GM12878 (cell line): ENCODE measurements around the gene ZFP62. TPM values are rescaled to one million over a fixed set of nuclear protein-coding genes. Genes with fewer than 3 reads are reported as not detected.
A peak's percentile ranks its signal among the peaks of the same experiment; 100 is the strongest.

ENCODE experiments used
- ATAC-seq: fragments of 200-7000 bp; cut with Tn5 transposase; 3 replicates; pipeline ENCODE4 v1.9.1; 2020; ENCODE audit warnings: mild to moderate bottlenecking, moderate library complexity
- BruUV-seq: library from RNA; stranded (reverse); fragments of 400-500 nt; replicated peaks from 2 replicates; lab custom pipeline; 2021; lab: Mats Ljungman, UMichigan
- CTCF ChIA-PET: fragments of 300-600 bp; sonication (Branson Sonifier 250); formaldehyde crosslinking; extraction: SDS; loops from one replicate; lab custom pipeline; 2021; ENCODE audit warnings: inconsistent platforms; lab: Yijun Ruan, JAX
- POLR2A ChIA-PET: fragments of 350-600 bp; formaldehyde crosslinking; extraction: SDS; loops from one replicate; lab custom pipeline; 2021; ENCODE audit warnings: inconsistent platforms; lab: Charles Lee
- RAD21 ChIA-PET: fragments of 300-600 bp; sonication (Branson Sonifier 250); formaldehyde crosslinking; loops from one replicate; lab custom pipeline; 2023; ENCODE audit warnings: antibody characterized with exemption; ENCODE audit not compliant: unreplicated experiment; lab: Charles Lee
- SMC1A ChIA-PET: fragments of 300-600 bp; sonication (Branson Sonifier 250); formaldehyde crosslinking; loops from one replicate; lab custom pipeline; 2023; ENCODE audit not compliant: unreplicated experiment, uncharacterized antibody; lab: Charles Lee
- DNase-seq: peaks from one replicate; pipeline ENCODE4 v3.0.0-alpha.2; 2011; ENCODE audit warnings: low read depth, low spot score
- FAIRE-seq: peaks from 3 replicates; lab custom pipeline; 2011; peaks lifted over from hg19 to GRCh38; lab: Jason Lieb, UNC
- H2AFZ ChIP-seq: 2 replicates; pipeline ENCODE4 v1.6.0; 2011; ENCODE audit warnings: low read depth, low read length, control low read depth; ENCODE audit not compliant: control insufficient read depth
- H3K27ac ChIP-seq: 2 replicates; pipeline ENCODE4 v1.5.1; 2011; ENCODE audit warnings: control low read depth; ENCODE audit not compliant: control insufficient read depth, insufficient read depth
- H3K27me3 ChIP-seq, 2 experiments: replicated peaks in 1 of 2; 2 replicates each; pipeline versions ENCODE4 v1.6.0 to v1.6.1; 2011; ENCODE audit warnings: low read length in 1 of 2; ENCODE audit not compliant: control insufficient read depth in 2 of 2, insufficient read depth in 2 of 2
- H3K36me3 ChIP-seq, 2 experiments: 2 replicates each; pipeline ENCODE4 v1.5.1; 2011; ENCODE audit warnings: low read length in 1 of 2; ENCODE audit not compliant: control insufficient read depth in 2 of 2, insufficient read depth in 2 of 2
- H3K4me1 ChIP-seq: 2 replicates; pipeline ENCODE4 v1.6.1; 2011; ENCODE audit warnings: mild to moderate bottlenecking, low read length, moderate library complexity, mixed read lengths; ENCODE audit not compliant: control insufficient read depth, insufficient read depth
- H3K4me2 ChIP-seq: 2 replicates; pipeline ENCODE4 v1.6.0; 2011; ENCODE audit warnings: control low read depth; ENCODE audit not compliant: control insufficient read depth, insufficient read depth
- H3K4me3 ChIP-seq: fragments of 200-600 bp; sonication (generic); 2 replicates; pipeline ENCODE4 v1.5.1; 2016
- H3K79me2 ChIP-seq: 2 replicates; pipeline ENCODE4 v1.6.0; 2011; ENCODE audit warnings: low read length; ENCODE audit not compliant: control insufficient read depth, insufficient read depth
- H3K9ac ChIP-seq: 2 replicates; pipeline ENCODE4 v1.8.0; 2011; ENCODE audit warnings: low read length, control low read depth, mixed read lengths; ENCODE audit not compliant: control insufficient read depth, insufficient read depth
- H3K9me3 ChIP-seq: replicated peaks from 3 replicates; pipeline ENCODE4 v1.5.1; 2011; ENCODE audit warnings: mild to moderate bottlenecking, low read length; ENCODE audit not compliant: control insufficient read depth, insufficient read depth
- H4K20me1 ChIP-seq: 2 replicates; pipeline ENCODE4 v1.6.0; 2011; ENCODE audit not compliant: control insufficient read depth, insufficient read depth
- ATF2 ChIP-seq: IDR thresholded peaks from 2 replicates; pipeline ENCODE4 v1.6.1; 2012; ENCODE audit warnings: low read length, inconsistent platforms
- FOXM1 ChIP-seq: IDR thresholded peaks from 2 replicates; pipeline ENCODE4 v1.6.1; 2012; ENCODE audit warnings: low read depth, mild to moderate bottlenecking, inconsistent platforms, low read length, moderate library complexity
- IKZF2 ChIP-seq, 2 experiments: fragments of 450-650 bp; IDR thresholded peaks; 2 replicates each; pipeline ENCODE4 v1.6.1; 2017; ENCODE audit warnings: mild to moderate bottlenecking in 2 of 2, moderate library complexity in 2 of 2
- MEF2B ChIP-seq: fragments of 450-650 bp; IDR thresholded peaks from 2 replicates; pipeline ENCODE4 v1.6.1; 2018; ENCODE audit warnings: mild to moderate bottlenecking, moderate library complexity; ENCODE audit not compliant: partially characterized antibody, poor library complexity, severe bottlenecking
- NR2F1 ChIP-seq: fragments of 450-650 bp; conservative IDR thresholded peaks from 2 replicates; pipeline ENCODE4 v1.6.1; 2017; ENCODE audit warnings: mild to moderate bottlenecking
- RBBP5 ChIP-seq: fragments of 200-600 bp; sonication (generic); conservative IDR thresholded peaks from 2 replicates; pipeline ENCODE4 v1.6.1; 2016
- SPI1 ChIP-seq: IDR thresholded peaks from 2 replicates; pipeline ENCODE4 v1.6.1; 2011; ENCODE audit warnings: low read depth, mild to moderate bottlenecking, low read length, moderate library complexity, borderline replicate concordance; ENCODE audit not compliant: insufficient read depth
- SREBF2 ChIP-seq: IDR thresholded peaks from 2 replicates; pipeline ENCODE4 v1.6.1; 2012; ENCODE audit warnings: mild to moderate bottlenecking, low read length
- SUZ12 ChIP-seq: fragments of 200-600 bp; sonication (generic); IDR thresholded peaks from one replicate; pipeline ENCODE4 v1.6.1; 2018; ENCODE audit warnings: antibody characterized with exemption, mild to moderate bottlenecking; ENCODE audit not compliant: unreplicated experiment
- TAF1 ChIP-seq: IDR thresholded peaks from 2 replicates; pipeline ENCODE4 v1.6.1; 2011; ENCODE audit warnings: mild to moderate bottlenecking, low read depth, low read length, borderline replicate concordance
- ZNF24 ChIP-seq: fragments of 450-650 bp; IDR thresholded peaks from 2 replicates; pipeline ENCODE4 v1.6.1; 2017; ENCODE audit warnings: antibody characterized with exemption, mild to moderate bottlenecking
- WGBS: methylation state at CpG from one replicate; pipeline ENCODE4 v1.1.6; 2016; ENCODE audit warnings: low lambda C conversion rate; ENCODE audit not compliant: insufficient replicate concordance, insufficient coverage; ENCODE audit errors: missing lambda C conversion rate; 5-methylcytosine and 5-hydroxymethylcytosine counted together
- in situ Hi-C: fragments of 300-500 bp; cut with MboI; formaldehyde crosslinking; loops from 9 replicates; pipeline ENCODE4 v1.14.3; 2018; ENCODE audit warnings: mixed read lengths
- intact Hi-C: fragments of 100-400 bp; cut with micrococcal nuclease; formaldehyde crosslinking; loops from one replicate; pipeline ENCODE4 v1.14.2; 2022; ENCODE audit not compliant: unreplicated experiment
- polyA plus RNA-seq, 11 experiments: library from polyadenylated mRNA; depleted of rRNA in 4 of 11; unstranded in 6 of 11; stranded (reverse) in 5 of 11; fragments of >200 nt; fragmentation: Nextera tagmentation in 4 of 11; fragmentation: Illumina TruSeq in 1 of 11; extraction: Ambion mirVana in 4 of 11; extraction: Trizol in 1 of 11; gene quantifications; 1 replicate in 1 of 11; 2 replicates in 10 of 11; pipeline versions ENCODE4 v1.2.1 to v1.2.3, GENCODE V29; 2011 to 2016; ENCODE audit warnings: inconsistent platforms in 2 of 11, missing spikeins in 2 of 11, low read depth in 1 of 11
- total RNA-seq, 4 experiments: library from RNA; depleted of rRNA in 3 of 4; stranded (reverse); fragments of >200 nt in 3 of 4; fragmentation: Illumina TruSeq in 1 of 4; extraction: Trizol in 1 of 4; gene quantifications; 2 replicates each; pipeline versions ENCODE4 v1.2.1 to v1.2.3, GENCODE V29; 2013 to 2021
- TF ChIP-seq, protein P1 (sequence below): fragments of 450-650 bp; IDR thresholded peaks from 2 replicates; pipeline ENCODE4 v1.6.1; 2017; ENCODE audit warnings: low read depth, mild to moderate bottlenecking, moderate library complexity
- TF ChIP-seq, protein P2 (sequence below): fragments of 450-650 bp; formaldehyde crosslinking; IDR thresholded peaks from 2 replicates; pipeline ENCODE4 v1.4.0; 2022; ENCODE audit warnings: mild to moderate bottlenecking, moderate library complexity

Gene ZFP62
- total and polyA plus RNA-seq, 10 of the 15 experiments (the other 5 are each of a cell fraction or from before 2014, with no cell fraction given) = 9.2 to 39.7 (median 21.1) TPM

DNA sequence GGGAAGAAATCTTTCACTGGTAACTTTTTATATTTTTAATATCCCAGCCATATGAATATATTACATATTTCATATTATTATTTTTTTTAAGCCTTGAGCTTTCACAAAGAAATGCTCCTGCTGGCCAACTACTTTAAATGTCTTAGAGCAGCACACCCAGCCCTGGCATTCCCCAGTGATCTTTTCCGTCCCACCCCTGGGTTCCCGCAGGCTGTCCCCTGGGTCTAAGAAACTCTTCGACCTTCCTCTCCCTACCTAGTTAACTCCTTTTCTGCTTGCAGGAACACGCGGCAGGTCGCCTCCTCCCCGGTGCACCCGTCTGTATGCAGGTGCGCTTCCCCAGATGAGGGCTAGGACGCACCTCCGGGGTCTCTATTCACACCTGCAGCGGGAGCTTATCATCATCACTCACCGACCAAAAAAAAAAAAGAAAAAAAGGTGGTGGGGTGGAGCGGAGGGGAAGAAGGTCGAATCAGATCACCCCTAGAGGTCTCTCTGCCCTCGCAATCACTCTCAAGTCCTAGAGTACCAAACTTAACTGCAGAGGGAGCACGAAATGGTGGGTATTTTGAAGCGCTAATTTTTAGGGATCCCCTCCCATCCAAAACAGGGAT, 696 bp downstream of the ZFP62 start:
- no peak for DNase-seq
- Histone ChIP-seq H3K9ac (peak overlapping the region; percentile 82), H3K79me2 (peaks cover 15% of the 10 kb centered on the region), H2AFZ (peak overlapping the region; percentile 75), H3K4me3 (peak overlapping the region; percentile 94), H4K20me1 (no peaks in the 10 kb centered on the region), H3K27ac (peak overlapping the region; percentile 77), H3K4me1 (no peaks in the 10 kb centered on the region; the same call in 1 of the 2 replicates), H3K27me3 (no peaks in the 10 kb centered on the region), H3K4me2 (peak overlapping the region; percentile 66), H3K9me3 (no peaks in the 10 kb centered on the region), H3K36me3 (peaks cover 0 to 3% of the 10 kb centered on the region in 2 experiments; a peak in 3 of 4 replicates)
- ChIA-PET SMC1A (interaction anchor here (1.3 to 2.3 kb wide), 6 partner anchors 30 to 303 kb away, joined by 3 to 11 read pairs (median 4); no protein-coding TSS in a partner anchor), POLR2A (interaction anchor here (0.6 to 3.5 kb wide), 12 partner anchors 23 to 325 kb away, joined by 3 to 24 read pairs (median 5); no protein-coding TSS in a partner anchor), CTCF (interaction anchor here (0.7 to 2.1 kb wide), 9 partner anchors 10 to 329 kb away, joined by 3 to 8 read pairs (median 3); no protein-coding TSS in a partner anchor), RAD21 (interaction anchor here (0.6 to 2.9 kb wide), 13 partner anchors 8 to 390 kb away, joined by 3 to 16 read pairs (median 4); no protein-coding TSS in a partner anchor)
- in situ Hi-C loops = loop anchor here (5.0 kb wide), 1 partner anchor 58 kb away; the partner anchor contains the start of gene MGAT1
- 0% methylated on average over 18 of the region's 18 CpGs for WGBS
- peak; percentile 82 for ATAC-seq
- BruUV-seq = TSS peak; percentile 75
- FAIRE-seq = peak; percentile 93
- intact Hi-C loops = loop anchor here (1.0 to 10.0 kb wide), 5 partner anchors 28 to 402 kb away; partner anchors contain the start of genes MGAT1 and TRIM52
- TF ChIP-seq TAF1 (peak; percentile 31; the same call in 1 of the 2 replicates), IKZF2 (IDR thresholded peaks at IDR 0.05) (no peak), ATF2 (no peak), MEF2B (no peak), NR2F1 (0 out of 2 replicates have a peak, but pooled peaks have one; percentile 39), FOXM1 (peak; percentile 46; the same call in 1 of the 2 replicates), SPI1 (no peak), ZNF24 (no peak), RBBP5 (no peak), SREBF2 (no peak), SUZ12 (no peak)
- TF ChIP-seq, protein P1, sequence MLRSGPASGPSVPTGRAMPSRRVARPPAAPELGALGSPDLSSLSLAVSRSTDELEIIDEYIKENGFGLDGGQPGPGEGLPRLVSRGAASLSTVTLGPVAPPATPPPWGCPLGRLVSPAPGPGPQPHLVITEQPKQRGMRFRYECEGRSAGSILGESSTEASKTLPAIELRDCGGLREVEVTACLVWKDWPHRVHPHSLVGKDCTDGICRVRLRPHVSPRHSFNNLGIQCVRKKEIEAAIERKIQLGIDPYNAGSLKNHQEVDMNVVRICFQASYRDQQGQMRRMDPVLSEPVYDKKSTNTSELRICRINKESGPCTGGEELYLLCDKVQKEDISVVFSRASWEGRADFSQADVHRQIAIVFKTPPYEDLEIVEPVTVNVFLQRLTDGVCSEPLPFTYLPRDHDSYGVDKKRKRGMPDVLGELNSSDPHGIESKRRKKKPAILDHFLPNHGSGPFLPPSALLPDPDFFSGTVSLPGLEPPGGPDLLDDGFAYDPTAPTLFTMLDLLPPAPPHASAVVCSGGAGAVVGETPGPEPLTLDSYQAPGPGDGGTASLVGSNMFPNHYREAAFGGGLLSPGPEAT = 0 out of 2 replicates have a peak, but pooled peaks have one; percentile 16
- TF ChIP-seq, protein P2, sequence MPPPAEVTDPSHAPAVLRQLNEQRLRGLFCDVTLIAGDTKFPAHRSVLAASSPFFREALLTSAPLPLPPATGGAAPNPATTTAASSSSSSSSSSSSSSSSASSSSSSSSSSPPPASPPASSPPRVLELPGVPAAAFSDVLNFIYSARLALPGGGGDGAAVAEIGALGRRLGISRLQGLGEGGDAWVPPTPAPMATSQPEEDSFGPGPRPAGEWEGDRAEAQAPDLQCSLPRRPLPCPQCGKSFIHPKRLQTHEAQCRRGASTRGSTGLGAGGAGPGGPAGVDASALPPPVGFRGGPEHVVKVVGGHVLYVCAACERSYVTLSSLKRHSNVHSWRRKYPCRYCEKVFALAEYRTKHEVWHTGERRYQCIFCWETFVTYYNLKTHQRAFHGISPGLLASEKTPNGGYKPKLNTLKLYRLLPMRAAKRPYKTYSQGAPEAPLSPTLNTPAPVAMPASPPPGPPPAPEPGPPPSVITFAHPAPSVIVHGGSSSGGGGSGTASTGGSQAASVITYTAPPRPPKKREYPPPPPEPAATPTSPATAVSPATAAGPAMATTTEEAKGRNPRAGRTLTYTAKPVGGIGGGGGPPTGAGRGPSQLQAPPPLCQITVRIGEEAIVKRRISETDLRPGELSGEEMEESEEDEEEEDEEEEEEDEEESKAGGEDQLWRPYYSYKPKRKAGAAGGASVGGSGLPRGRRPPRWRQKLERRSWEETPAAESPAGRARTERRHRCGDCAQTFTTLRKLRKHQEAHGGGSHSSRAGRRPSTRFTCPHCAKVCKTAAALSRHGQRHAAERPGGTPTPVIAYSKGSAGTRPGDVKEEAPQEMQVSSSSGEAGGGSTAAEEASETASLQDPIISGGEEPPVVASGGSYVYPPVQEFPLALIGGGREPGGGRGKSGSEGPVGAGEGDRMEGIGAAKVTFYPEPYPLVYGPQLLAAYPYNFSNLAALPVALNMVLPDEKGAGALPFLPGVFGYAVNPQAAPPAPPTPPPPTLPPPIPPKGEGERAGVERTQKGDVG = no peak
